Measurements from ENCODE around the gene SERINC4. TPM values are rescaled to one million over a fixed set of nuclear protein-coding genes. Genes with fewer than 3 reads are reported as not detected.
A peak's percentile ranks its signal among the peaks of the same experiment; 100 is the strongest.

Gene SERINC4
- total and polyA plus RNA-seq, 9 of the 15 experiments (the other 6 are each of a cell fraction or from before 2014, with no cell fraction given), result 0.14 to 0.86 (median 0.18) TPM; not detected in 2

GRCh38 chr15:43824302-43825246, 24.6 kb upstream of the SERINC4 start, which contains the start of gene MFAP1 (continued):
- TF ChIP-seq SAP30 (IDR thresholded peaks at IDR 0.05; ENCODE audit: borderline replicate concordance, insufficient read depth, low read depth, low read length, poor library complexity, severe bottlenecking) (peak; percentile 80), GMEB1 (CRISPR knock-in tag; IDR thresholded peaks at IDR 0.05) (peak; percentile 77), NR1H2 (CRISPR knock-in tag; IDR thresholded peaks at IDR 0.05) (no peak), NFIC (IDR thresholded peaks at IDR 0.05) (peak; percentile 55), POLR3A (IDR thresholded peaks at IDR 0.05; ENCODE audit: borderline replicate concordance, extremely low read depth, insufficient read depth, insufficient read length) (no peak), RBM25 (IDR thresholded peaks at IDR 0.05; ENCODE audit: low read depth, low read length, severe bottlenecking) (no peak), KHSRP (IDR thresholded peaks at IDR 0.05) (no peak), ZNF263 (CRISPR knock-in tag; IDR thresholded peaks at IDR 0.05; ENCODE audit: borderline replicate concordance) (no peak), NBN (IDR thresholded peaks at IDR 0.05; ENCODE audit: low read depth) (peak; percentile 88; the same call in 1 of the 2 replicates), TCF7 (IDR thresholded peaks at IDR 0.05; ENCODE audit: borderline replicate concordance) (no peak), TFAM (CRISPR knock-in tag; conservative IDR thresholded peaks at IDR 0.05) (no peak), TCFL5 (CRISPR knock-in tag; conservative IDR thresholded peaks at IDR 0.05) (no peak), RUNX1 (IDR thresholded peaks at IDR 0.05; ENCODE audit: low read depth) (no peak), ZNF785 (CRISPR knock-in tag; IDR thresholded peaks at IDR 0.05) (no peak), EP400 (IDR thresholded peaks at IDR 0.05) (peak; percentile 88), STAT6 (CRISPR knock-in tag; IDR thresholded peaks at IDR 0.05) (no peak), CTBP1 (IDR thresholded peaks at IDR 0.05; ENCODE audit: borderline replicate concordance) (peak; percentile 62; the same call in 1 of the 2 replicates), GTF2B (IDR thresholded peaks at IDR 0.05; ENCODE audit: extremely low read depth, insufficient read length) (peak; percentile 27), ARNT (IDR thresholded peaks at IDR 0.05) (peak; percentile 36 to 88; a peak in 2 of 4 replicates), STAT5A (IDR thresholded peaks at IDR 0.05; ENCODE audit: borderline replicate concordance, low read length) (peak; percentile 51; the same call in 1 of the 2 replicates), CEBPG (CRISPR knock-in tag; IDR thresholded peaks at IDR 0.05) (no peak), CEBPG (tag; conservative IDR thresholded peaks at IDR 0.05 in 1 of 2, IDR thresholded peaks at IDR 0.05 in 1 of 2) (peak in 1 of 2 experiments; percentile 32; a peak in 2 of 4 replicates)
